GM10847 (cell line): ENCODE data around the gene PITPNM3.

Source experiments
- POLR2A ChIP-seq: IDR thresholded peaks from 2 replicates; pipeline ENCODE4 v1.6.1; 2011; ENCODE audit not compliant: insufficient read length; ENCODE audit errors: extremely low read depth

The PITPNM3 gene

DNA sequence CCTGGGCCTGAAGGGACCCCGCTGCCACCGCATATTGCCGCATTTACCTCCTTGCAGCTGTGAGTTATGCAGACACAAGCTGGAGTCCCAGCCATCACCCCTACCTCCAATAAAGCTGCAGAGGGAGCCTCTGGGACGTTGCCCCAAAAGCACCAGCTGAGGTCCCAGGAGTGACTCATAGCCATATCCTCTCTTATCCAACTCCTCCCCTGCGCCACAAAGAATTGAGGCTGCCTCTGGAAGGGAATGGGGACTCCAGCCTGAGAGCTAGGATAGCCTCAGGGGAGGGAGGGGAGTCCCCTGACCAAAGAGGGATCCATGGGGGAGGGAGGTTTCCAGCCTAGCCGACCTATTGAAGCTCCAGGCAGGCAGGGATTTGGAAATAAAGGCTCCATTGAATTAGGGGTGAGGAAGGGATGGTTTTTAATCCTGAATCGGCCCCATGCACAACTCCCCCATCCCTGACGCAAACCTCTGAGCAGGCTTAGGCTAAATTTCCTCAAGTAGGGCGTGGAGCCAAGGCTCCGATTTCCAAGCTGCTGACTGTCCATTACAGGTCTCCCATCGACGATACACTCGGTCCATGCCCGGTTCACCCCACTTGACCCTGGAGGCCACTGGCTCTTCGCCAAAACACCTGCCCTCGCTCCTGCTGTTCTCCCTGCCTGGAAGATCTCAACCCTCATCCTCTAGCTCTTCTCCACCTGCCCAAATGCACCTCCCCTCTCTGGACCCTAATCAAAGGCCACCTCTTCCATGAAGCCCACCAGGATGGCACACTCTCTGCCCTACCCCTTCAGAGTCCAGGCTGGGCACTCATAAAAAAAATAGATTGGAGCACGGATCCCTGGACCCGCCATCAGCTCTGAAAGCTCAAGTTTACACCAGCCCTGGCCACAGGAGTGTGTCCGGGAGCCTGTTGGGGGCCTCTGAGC lies 84.6 kb downstream of the PITPNM3 start:
- no peak for TF ChIP-seq POLR2A

- TF ChIP-seq POLR2A, result no peak
Observed at GRCh38 chr17:6470751-6471521, 85.4 kb downstream of the PITPNM3 start.

- no peak for TF ChIP-seq POLR2A
Observed at GRCh38 chr17:6470146-6470718, 86.1 kb downstream of the PITPNM3 start.

- no peak for TF ChIP-seq POLR2A
Observed at GRCh38 chr17:6468051-6468790, 88.1 kb downstream of the PITPNM3 start.

DNA sequence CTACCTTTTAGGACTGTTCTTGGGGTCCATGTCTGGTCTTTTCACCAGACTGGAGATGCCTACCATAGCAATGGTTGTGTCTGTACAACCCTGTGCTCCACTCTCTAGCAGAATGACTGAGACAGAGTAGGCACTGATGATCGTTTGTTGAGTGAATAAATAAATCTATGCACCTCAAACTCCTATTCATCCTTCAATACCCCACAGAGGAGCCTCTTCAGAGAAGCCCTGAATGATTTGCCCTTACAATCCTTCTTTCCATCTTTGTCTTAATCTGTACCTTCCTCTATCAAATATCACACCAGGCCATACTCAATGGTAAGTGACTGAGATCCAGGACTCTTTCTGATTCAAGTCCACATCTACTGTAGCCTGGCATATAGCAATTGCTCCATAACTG lies 88.8 kb downstream of the PITPNM3 start:
- TF ChIP-seq POLR2A, result no peak

GRCh38 chr17:6465206-6466003 lies 91.0 kb downstream of the PITPNM3 start:
- no peak for TF ChIP-seq POLR2A

DNA sequence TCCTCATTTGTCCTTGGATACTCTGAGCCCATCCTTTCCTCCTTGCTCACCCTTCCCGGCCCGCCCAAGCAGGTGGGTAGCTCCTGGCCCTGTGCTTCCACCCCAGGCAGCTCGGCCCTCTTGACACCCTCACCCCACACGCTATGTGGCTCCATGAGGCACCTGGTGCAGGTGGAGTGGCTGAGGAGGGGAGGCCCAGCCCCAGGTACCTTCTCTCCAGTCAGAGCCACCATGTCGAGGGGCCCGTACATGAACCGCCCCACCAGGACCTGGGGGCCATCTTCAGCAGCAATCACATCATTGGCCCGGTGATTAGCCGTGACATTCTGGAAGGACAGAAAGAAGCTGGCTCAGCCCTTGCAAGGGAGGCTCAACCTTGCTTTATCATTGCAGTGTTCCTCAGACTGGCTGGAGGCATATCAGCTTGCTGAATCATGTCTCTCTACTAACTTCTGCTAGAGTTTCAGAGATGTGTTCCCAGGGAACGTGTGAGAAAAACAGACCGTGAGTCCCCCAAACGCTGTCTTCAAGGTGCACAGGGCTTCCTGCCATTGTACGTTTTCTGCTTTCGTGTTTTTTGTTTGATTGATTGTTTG lies 91.8 kb downstream of the PITPNM3 start:
- no peak for TF ChIP-seq POLR2A

DNA sequence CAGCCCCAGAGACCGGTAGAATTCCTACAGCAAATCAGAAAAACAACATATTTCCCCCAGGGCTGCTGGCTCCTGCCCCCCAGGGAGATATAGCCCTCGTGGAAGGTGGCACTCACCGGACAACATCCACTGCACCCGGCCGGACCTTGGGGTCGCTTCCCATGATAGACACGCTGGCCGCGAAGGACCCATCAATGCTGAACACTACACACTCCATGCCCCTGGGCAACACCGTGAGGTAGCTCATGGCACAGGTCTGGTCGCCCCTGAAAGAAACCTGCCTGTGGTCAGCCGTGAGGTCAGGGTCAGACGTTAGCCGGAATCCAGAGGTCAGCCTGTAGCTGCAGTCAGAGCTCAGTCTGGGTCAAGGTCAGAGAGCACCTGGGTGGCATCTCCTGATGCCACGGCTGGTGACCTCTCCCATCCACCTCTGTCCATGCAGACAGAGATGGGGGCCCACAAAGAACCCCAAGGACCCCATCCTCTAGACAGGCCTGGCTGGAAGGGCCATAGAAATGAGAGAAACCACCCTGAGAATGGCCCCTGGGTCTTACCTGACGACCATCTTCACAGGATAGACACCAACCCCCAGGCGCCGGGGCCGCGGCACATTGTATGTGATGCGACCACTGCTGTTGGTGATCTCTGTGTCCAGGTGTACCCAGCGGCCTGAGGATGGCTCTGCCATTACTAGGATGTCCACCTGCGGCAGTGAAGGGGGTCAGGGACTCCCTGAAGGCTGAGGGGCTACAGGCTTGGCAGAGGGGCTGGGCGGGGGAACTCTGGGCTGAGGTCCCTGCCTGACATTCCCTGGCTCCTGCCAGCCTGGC lies 92.5 kb downstream of the PITPNM3 start:
- TF ChIP-seq POLR2A, result no peak

DNA sequence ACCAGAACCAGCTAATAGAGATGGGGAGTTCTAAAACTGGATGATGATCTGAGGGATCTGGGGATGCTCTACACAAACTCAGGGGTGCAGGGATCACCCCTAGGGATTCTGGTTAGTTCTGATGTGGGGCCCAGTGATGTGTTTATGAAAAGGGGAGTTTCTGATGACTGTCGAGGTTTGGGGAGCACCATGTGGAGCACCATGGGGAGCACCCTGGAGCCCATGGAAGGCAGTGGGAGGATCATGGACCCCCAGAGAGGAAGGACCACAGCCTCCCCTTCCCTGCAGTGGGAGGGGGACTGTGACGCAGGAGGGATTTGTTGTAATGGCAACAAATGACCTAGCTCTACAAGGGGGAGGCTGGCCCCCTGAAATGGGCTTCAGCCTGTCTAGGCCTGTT lies 93.7 kb downstream of the PITPNM3 start:
- TF ChIP-seq POLR2A, result no peak

DNA sequence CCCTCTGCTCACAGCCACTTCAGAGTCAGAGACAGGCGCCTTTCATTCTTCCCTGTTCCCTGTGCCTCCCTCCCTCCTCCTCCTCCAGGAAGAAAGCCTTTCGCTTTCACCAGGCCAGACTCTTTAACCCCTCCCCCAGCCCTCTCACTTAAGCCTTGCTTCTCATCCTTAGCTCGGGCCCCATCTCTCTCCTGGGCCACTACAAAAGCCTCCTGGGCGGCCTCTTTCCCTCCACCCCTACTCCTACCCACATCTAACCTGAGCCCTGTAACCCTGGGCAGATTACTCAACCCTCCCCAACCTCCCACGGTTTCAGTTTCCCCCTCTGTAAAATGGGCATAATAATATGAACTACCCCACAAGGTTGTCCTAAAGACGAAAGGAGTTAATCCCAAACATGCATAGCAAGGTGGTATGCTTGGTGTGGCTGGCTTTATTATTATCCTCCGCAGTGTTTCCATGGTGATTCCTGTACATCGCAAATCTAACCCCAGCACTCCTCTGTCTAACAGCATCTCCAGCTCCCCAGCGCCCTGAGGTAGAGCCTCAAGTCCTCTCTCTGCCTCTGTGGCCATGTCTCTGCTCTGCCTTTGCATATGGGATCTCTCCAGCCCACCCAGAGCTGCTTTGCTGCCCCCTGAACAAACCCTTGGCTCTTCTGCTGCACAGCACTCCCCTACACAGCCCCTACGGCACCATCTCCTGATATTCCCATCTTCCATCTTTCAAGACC lies 94.4 kb downstream of the PITPNM3 start:
- no peak for TF ChIP-seq POLR2A

DNA sequence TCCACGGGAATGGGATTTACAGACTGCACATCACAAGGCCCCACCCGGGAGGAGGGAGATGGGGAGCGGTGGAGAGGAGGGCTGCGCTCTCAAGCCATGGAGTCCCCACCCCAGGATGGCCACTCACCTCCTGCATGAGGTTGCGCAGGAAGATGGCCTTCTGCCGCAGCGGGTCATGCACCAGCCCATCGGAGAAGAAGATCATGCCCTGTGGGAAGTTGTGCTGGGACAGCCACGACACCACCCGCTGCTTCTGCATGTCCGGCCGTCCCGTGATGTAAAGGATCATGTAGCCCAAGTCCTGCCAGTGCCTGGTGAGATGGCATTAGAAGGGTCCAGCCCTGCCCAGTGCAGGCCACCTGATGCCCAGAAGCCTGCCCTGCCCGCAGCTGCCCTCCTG lies 95.1 kb downstream of the PITPNM3 start:
- TF ChIP-seq POLR2A, result no peak

DNA sequence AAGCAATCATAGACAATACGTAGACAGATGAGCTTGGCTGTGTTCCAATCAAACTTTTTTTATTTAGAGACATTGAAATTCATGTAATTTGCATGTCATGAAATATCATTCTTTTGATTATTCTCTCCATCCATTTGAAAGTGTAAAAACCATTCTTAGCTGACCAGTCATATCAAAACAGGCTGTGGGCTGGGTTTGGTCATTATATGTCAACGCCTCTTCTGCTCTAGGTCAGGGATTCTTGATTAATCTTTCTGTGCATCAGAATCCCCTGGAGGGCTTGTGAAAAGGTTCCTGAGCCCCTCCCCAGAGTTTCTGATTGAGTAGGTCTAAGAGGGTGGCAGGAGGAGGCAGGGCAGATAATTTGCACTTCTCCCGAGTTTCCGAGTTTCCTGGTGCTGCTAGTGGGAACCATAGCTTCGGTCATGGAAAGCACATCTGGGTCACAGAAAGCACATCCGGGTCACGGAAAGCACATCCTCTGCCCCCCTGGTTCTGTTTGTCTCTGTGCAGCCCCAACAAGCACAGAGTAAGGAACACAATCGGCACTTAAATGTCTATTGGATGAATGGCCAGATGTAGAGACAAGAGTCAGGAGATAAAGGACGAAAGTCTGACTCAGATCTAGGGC lies 95.7 kb downstream of the PITPNM3 start:
- TF ChIP-seq POLR2A, result no peak
